ENCODE measurements around the gene USP49. TPM values are rescaled to one million over a fixed set of nuclear protein-coding genes. Genes with fewer than 3 reads are reported as not detected.
A peak's percentile ranks its signal among the peaks of the same experiment; 100 is the strongest.

USP49 gene
- polyA plus RNA-seq, 1 of the 3 experiments (the other 2 are of a cell fraction): 2.4 TPM

DNA sequence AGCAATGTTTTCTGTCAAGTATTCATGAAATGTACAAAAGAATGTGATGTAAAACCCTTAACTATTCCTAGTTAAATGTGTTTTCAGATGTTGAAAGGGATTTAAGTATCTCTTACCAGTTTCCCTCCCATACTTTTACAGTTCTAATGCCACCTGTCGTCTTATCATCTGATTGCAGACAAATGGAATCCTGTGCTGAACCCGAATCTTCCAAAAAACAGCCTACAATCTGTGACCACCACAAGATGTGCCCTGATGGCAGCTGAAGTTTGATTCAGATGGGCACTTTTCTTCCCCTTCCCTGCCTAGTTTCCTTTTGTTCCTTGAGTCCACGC is 105.8 kb downstream of the USP49 start:
- ChIA-PET CTCF (interaction anchor here (1.3 to 3.9 kb wide), 2 partner anchors 12 to 150 kb away, joined by 3 to 41 read pairs; no protein-coding TSS in a partner anchor), POLR2A (no interaction called here)
- Histone ChIP-seq H3K4me1 (ENCODE audit: control insufficient read depth in 1 of 2, insufficient read depth in 2 of 2, low read depth in 1 of 2, low read length in 1 of 2) (peaks cover 9 to 17% of the 10 kb centered on the region in 2 experiments; a peak in 2 of 4 replicates), H3K4me2 (peak overlapping the region; percentile 92; the same call in 1 of the 2 replicates), H3K9ac (no peak overlapping the region), H3K27ac (ENCODE audit: low read depth in 2 of 2, low read length in 1 of 2) (no peak overlapping the region), H2AFZ (ENCODE audit: low read depth) (no peak overlapping the region), H3K79me2 (ENCODE audit: insufficient read depth) (peaks cover 26% of the 10 kb centered on the region), H3K36me3 (replicated peaks in 1 of 2; ENCODE audit: control insufficient read depth in 1 of 2, insufficient read depth in 2 of 2, low read length in 1 of 2) (peaks cover 31 to 50% of the 10 kb centered on the region in 2 experiments), H3K4me3 (ENCODE audit: low read depth in 2 of 2, low read length in 1 of 2) (no peak overlapping the region), H3K9me3 (no peaks in the 10 kb centered on the region), H4K20me1 (ENCODE audit: insufficient read depth) (no peaks in the 10 kb centered on the region), H3K9me2 (no peaks in the 10 kb centered on the region), H3K27me3 (ENCODE audit: insufficient read depth) (no peaks in the 10 kb centered on the region), H3F3A (replicated peaks; ENCODE audit: insufficient read depth) (peaks cover 37% of the 10 kb centered on the region)
- no peak for DNase-seq
- TF ChIP-seq, protein P1, sequence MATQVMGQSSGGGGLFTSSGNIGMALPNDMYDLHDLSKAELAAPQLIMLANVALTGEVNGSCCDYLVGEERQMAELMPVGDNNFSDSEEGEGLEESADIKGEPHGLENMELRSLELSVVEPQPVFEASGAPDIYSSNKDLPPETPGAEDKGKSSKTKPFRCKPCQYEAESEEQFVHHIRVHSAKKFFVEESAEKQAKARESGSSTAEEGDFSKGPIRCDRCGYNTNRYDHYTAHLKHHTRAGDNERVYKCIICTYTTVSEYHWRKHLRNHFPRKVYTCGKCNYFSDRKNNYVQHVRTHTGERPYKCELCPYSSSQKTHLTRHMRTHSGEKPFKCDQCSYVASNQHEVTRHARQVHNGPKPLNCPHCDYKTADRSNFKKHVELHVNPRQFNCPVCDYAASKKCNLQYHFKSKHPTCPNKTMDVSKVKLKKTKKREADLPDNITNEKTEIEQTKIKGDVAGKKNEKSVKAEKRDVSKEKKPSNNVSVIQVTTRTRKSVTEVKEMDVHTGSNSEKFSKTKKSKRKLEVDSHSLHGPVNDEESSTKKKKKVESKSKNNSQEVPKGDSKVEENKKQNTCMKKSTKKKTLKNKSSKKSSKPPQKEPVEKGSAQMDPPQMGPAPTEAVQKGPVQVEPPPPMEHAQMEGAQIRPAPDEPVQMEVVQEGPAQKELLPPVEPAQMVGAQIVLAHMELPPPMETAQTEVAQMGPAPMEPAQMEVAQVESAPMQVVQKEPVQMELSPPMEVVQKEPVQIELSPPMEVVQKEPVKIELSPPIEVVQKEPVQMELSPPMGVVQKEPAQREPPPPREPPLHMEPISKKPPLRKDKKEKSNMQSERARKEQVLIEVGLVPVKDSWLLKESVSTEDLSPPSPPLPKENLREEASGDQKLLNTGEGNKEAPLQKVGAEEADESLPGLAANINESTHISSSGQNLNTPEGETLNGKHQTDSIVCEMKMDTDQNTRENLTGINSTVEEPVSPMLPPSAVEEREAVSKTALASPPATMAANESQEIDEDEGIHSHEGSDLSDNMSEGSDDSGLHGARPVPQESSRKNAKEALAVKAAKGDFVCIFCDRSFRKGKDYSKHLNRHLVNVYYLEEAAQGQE (IDR thresholded peaks at IDR 0.05; ENCODE audit: low read depth, low read length): no peak
- TF ChIP-seq FOXM1 (IDR thresholded peaks at IDR 0.05; ENCODE audit: low read depth): no peak
- WGBS (ENCODE audit: low lambda C conversion rate): 93% methylated on average over 3 of the region's 3 CpGs

DNA sequence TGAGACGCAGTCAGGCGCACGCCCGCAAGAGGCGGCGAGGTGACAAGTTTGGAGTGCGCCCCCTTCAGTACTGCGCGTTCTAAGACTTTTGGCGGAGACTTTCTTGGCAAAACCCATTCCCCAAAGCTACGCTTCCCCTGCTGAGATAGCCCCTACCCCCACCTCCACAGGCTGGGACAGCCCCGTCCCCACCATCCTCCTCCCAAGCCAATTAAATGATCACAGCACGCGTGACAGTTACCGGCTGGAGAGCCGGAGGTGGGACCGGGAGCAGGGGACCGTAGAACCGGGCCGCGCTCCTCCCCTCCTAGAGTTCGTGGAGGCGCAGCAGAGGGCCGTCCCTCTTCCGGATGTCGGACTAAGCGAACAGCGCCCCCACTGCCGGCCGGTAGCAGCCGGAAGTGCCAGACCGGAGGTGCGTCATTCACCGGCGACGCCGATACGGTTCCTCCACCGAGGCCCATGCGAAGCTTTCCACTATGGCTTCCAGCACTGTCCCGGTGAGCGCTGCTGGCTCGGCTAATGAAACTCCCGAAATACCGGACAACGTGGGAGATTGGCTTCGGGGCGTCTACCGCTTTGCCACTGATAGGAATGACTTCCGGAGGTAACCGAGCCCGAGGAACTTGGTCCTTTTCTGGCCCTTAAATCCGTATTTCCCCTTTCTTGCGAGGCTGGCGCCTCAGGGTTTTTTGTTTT is 107.8 kb downstream of the USP49 start, which contains the start of gene TOMM6:
TSS of gene TOMM6 (plus strand) at position 476 of the 699 bp plus-strand sequence. CDS start at position 480, 4 bp downstream.
- ChIA-PET POLR2A (interaction anchor here (0.7 to 3.5 kb wide), 4 partner anchors 14 to 134 kb away, joined by 3 to 23 read pairs (median 8); partner anchors contain the start of genes BYSL, MED20 and TFEB), CTCF (interaction anchor here (0.6 to 8.9 kb wide), 69 partner anchors 9 to 666 kb away, joined by 3 to 118 read pairs (median 6); partner anchors contain the start of genes BYSL, CCND3, MED20 and PGC)
- peak; percentile 91 for DNase-seq
- no peaks in the 10 kb centered on the region for H3K27me3 ChIP-seq (ENCODE audit: insufficient read depth)
- 0% methylated on average over 32 of the region's 55 CpGs for WGBS (ENCODE audit: low lambda C conversion rate)
- peak within 1 kb of the TSS; percentile 100 for H3K9ac ChIP-seq
- H3K9me3 ChIP-seq: no peaks in the 10 kb centered on the region
- peak within 1 kb of the TSS; percentile 90 to 93 for H3K27ac ChIP-seq (ENCODE audit: low read depth in 2 of 2, low read length in 1 of 2)
- peaks cover 26% of the 10 kb centered on the region for H3K79me2 ChIP-seq (ENCODE audit: insufficient read depth)
- H3K4me2 ChIP-seq: peak within 1 kb of the TSS; percentile 92
- no peaks in the 10 kb centered on the region for H3K9me2 ChIP-seq
- peak within 1 kb of the TSS; percentile 78; the same call in 1 of the 2 replicates for H2AFZ ChIP-seq (ENCODE audit: low read depth)
- peak within 1 kb of the TSS; percentile 66 to 100 for H3K4me3 ChIP-seq (ENCODE audit: low read depth in 2 of 2, low read length in 1 of 2)
- peaks cover 34% of the 10 kb centered on the region for H3F3A ChIP-seq (replicated peaks; ENCODE audit: insufficient read depth)
- no peaks in the 10 kb centered on the region for H4K20me1 ChIP-seq (ENCODE audit: insufficient read depth)
- H3K36me3 ChIP-seq (replicated peaks in 1 of 2; ENCODE audit: control insufficient read depth in 1 of 2, insufficient read depth in 2 of 2, low read length in 1 of 2): peaks cover 34 to 43% of the 10 kb centered on the region in 2 experiments
- peaks cover 9 to 17% of the 10 kb centered on the region in 2 experiments; a peak in 2 of 4 replicates for H3K4me1 ChIP-seq (ENCODE audit: control insufficient read depth in 1 of 2, insufficient read depth in 2 of 2, low read depth in 1 of 2, low read length in 1 of 2)
- TF ChIP-seq NRF1 (IDR thresholded peaks at IDR 0.05; ENCODE audit: low read depth, low read length): no peak
- TF ChIP-seq, protein P2, sequence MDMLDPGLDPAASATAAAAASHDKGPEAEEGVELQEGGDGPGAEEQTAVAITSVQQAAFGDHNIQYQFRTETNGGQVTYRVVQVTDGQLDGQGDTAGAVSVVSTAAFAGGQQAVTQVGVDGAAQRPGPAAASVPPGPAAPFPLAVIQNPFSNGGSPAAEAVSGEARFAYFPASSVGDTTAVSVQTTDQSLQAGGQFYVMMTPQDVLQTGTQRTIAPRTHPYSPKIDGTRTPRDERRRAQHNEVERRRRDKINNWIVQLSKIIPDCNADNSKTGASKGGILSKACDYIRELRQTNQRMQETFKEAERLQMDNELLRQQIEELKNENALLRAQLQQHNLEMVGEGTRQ (IDR thresholded peaks at IDR 0.05; ENCODE audit: borderline replicate concordance, low read depth, low read length): no peak
- peak; percentile 21; the same call in 1 of the 2 replicates for TF ChIP-seq TEAD4 (IDR thresholded peaks at IDR 0.05; ENCODE audit: borderline replicate concordance, insufficient read depth)
- TF ChIP-seq, protein P3, sequence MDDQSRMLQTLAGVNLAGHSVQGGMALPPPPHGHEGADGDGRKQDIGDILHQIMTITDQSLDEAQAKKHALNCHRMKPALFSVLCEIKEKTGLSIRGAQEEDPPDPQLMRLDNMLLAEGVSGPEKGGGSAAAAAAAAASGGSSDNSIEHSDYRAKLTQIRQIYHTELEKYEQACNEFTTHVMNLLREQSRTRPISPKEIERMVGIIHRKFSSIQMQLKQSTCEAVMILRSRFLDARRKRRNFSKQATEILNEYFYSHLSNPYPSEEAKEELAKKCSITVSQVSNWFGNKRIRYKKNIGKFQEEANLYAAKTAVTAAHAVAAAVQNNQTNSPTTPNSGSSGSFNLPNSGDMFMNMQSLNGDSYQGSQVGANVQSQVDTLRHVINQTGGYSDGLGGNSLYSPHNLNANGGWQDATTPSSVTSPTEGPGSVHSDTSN (IDR thresholded peaks at IDR 0.05): peak; percentile 33; the same call in 1 of the 2 replicates
- no peak for TF ChIP-seq MEF2A (IDR thresholded peaks at IDR 0.05; ENCODE audit: borderline replicate concordance, low read depth)
- TF ChIP-seq, protein P1 (IDR thresholded peaks at IDR 0.05; ENCODE audit: low read depth, low read length): peak; percentile 62; the same call in 1 of the 2 replicates
- no peak for TF ChIP-seq GATA2 (CRISPR knock-in tag; IDR thresholded peaks at IDR 0.05)
- no peak for TF ChIP-seq RXRA (IDR thresholded peaks at IDR 0.05; ENCODE audit: borderline replicate concordance, low read depth)
- TF ChIP-seq, protein P4, sequence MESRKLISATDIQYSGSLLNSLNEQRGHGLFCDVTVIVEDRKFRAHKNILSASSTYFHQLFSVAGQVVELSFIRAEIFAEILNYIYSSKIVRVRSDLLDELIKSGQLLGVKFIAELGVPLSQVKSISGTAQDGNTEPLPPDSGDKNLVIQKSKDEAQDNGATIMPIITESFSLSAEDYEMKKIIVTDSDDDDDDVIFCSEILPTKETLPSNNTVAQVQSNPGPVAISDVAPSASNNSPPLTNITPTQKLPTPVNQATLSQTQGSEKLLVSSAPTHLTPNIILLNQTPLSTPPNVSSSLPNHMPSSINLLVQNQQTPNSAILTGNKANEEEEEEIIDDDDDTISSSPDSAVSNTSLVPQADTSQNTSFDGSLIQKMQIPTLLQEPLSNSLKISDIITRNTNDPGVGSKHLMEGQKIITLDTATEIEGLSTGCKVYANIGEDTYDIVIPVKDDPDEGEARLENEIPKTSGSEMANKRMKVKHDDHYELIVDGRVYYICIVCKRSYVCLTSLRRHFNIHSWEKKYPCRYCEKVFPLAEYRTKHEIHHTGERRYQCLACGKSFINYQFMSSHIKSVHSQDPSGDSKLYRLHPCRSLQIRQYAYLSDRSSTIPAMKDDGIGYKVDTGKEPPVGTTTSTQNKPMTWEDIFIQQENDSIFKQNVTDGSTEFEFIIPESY (IDR thresholded peaks at IDR 0.05; ENCODE audit: borderline replicate concordance, low read depth): no peak
- TF ChIP-seq FOXJ3 (CRISPR knock-in tag; IDR thresholded peaks at IDR 0.05): 0 out of 2 replicates have a peak, but pooled peaks have one; percentile 6
- peak; percentile 13; the same call in 1 of the 2 replicates for TF ChIP-seq RAD21 (IDR thresholded peaks at IDR 0.05; ENCODE audit: low read length)
- no peak for TF ChIP-seq FOXM1 (IDR thresholded peaks at IDR 0.05; ENCODE audit: low read depth)
